ENCODE data around the gene GP2.

Gene GP2

GRCh38 chr16:20303012-20303411 lies 24.3 kb downstream of the GP2 start:
- DNase-seq = no peak

- DNase-seq = no peak
Observed at GRCh38 chr16:20302389-20302788, 24.9 kb downstream of the GP2 start.

GRCh38 chr16:20301840-20302239 lies 25.5 kb downstream of the GP2 start:
- DNase-seq = no peak

GRCh38 chr16:20300312-20301097 lies 26.8 kb downstream of the GP2 start:
- DNase-seq = no peak

- no peak for DNase-seq
Observed at GRCh38 chr16:20298452-20298851, 28.9 kb downstream of the GP2 start.

- DNase-seq = no peak
Observed at GRCh38 chr16:20291208-20292206, 35.8 kb downstream of the GP2 start.

GRCh38 chr16:20289571-20289970 lies 37.7 kb downstream of the GP2 start:
- DNase-seq = no peak

- no peak for DNase-seq
Observed at GRCh38 chr16:20285993-20286499, 41.3 kb downstream of the GP2 start.

GRCh38 chr16:20280259-20280658 lies 47.1 kb downstream of the GP2 start:
- no peak for DNase-seq

- no peak for DNase-seq
Observed at GRCh38 chr16:20271893-20272292, 55.4 kb downstream of the GP2 start.

GRCh38 chr16:20268409-20268808 lies 58.9 kb downstream of the GP2 start:
- DNase-seq = no peak

GRCh38 chr16:20265019-20265418 lies 62.3 kb downstream of the GP2 start:
- DNase-seq = no peak

GRCh38 chr16:20263138-20263855 lies 64.0 kb downstream of the GP2 start:
- no peak for DNase-seq

GRCh38 chr16:20262248-20262647 lies 65.1 kb downstream of the GP2 start:
- no peak for DNase-seq

- DNase-seq = no peak
Observed at GRCh38 chr16:20260215-20261009, 66.9 kb downstream of the GP2 start.
